T-helper 17 cell (primary cell): Measurements from ENCODE around the gene SHROOM2. TPM values are rescaled to one million over a fixed set of nuclear protein-coding genes. Genes with fewer than 3 reads are reported as not detected.

ENCODE experiments used
- ATAC-seq: fragments of 150-1000 bp; cut with Tn5 transposase; 2 replicates; pipeline ENCODE4 v1.10.0; 2021; ENCODE audit warnings: mild to moderate bottlenecking, moderate library complexity
- DNase-seq, 3 donors: peaks; one replicate each; pipeline versions ENCODE4 v3.0.0 to v3.0.0-alpha.2; 2020 to 2021
- H3K9me3 ChIP-seq: one replicate; pipeline ENCODE4 v1.7.0; 2013; ENCODE audit warnings: low read length, mild to moderate bottlenecking; ENCODE audit not compliant: control insufficient read depth, poor library complexity, severe bottlenecking
- H3K27ac Mint-ChIP-seq: one replicate; pipeline ENCODE4 v1.8.0; 2022; ENCODE audit warnings: mild to moderate bottlenecking, moderate library complexity, mixed read lengths
- H3K27me3 Mint-ChIP-seq: one replicate; pipeline ENCODE4 v1.8.0; 2022; ENCODE audit warnings: mixed read lengths
- H3K36me3 Mint-ChIP-seq: one replicate; pipeline ENCODE4 v1.8.0; 2022; ENCODE audit warnings: low read depth, mixed read lengths
- H3K4me1 Mint-ChIP-seq: one replicate; pipeline ENCODE4 v1.8.0; 2022; ENCODE audit warnings: mild to moderate bottlenecking, mixed read lengths
- H3K4me3 Mint-ChIP-seq: one replicate; pipeline ENCODE4 v1.8.0; 2022; ENCODE audit warnings: mild to moderate bottlenecking, moderate library complexity, mixed read lengths
- total RNA-seq, 4 donors: library from RNA in 2 of 4; stranded (reverse) in 2 of 4; gene quantifications; one replicate each; pipeline ENCODE4 v1.2.3 and lab custom pipeline; 2022 to 2026

The SHROOM2 gene
- total RNA-seq, 2 donors from 2014 or later = not detected

DNA sequence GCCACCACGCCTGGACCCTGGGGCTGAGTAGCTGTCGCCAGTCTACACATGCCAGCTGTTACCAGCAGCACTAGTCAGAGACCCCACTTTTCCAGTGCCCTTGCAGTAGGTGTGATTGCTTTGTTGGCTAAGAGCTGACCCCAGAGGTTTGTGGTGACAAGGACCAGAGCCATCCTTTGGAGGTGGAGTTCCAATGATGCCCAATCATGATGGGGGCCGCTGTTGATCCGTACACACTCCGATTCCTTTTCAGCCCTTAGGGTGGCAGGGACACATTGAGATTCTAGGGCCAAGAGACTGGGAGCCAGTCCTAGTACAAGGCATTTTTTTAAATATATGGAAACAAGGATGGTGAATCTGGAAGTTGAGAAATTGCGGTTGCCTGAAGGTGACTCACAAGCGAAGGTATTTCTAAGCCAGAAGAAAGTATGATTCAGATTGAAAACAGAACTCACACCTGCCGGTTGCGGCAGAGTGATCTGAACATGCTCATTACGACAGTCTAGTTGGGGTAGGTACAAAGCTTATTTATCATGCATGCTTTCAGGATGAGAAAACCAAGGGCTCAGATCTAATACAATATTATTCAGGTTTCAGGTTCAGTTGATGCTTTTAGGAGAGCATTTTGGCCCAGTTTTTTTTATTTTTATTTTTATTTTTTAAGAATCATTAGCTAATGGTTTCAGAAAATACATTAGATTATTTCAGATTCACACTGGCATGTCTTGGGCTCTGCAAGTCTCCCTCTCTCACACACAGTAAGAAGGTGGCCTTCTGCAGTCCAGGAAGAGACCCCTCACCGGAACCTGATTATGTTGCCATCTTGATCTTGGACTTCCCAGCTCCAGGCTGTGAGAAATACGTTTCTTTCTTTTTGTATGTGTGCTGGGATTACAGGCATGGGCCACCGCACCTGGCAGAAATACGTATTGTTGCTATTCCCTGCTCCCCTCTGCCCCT, 43.4 kb downstream of the SHROOM2 start:
- ATAC-seq (no peak), DNase-seq (no peak)

DNA sequence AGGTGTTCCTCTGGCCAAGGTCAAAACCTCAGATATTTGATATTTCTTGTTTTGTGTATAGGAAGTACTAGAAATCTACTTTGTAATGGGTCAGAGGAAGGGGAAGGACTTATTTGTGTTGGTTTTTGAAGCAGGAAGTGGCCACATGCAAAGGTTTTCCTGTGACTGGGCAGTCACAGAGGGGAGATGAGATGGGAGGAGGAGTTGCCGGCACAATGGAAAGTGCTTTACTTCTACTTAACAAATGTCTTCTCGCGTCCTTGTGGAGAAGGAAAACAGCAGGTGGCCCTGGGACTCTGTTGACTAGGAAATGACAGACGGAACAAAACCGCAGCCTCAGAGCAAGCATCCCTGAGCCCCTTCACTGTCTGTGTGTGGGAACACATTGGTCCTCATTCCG, 46.6 kb downstream of the SHROOM2 start:
- ATAC-seq (no peak), DNase-seq (no peak)
- Mint-ChIP-seq H3K4me3 (no peak overlapping the region), H3K27ac (no peak overlapping the region), H3K36me3 (no peaks in the 10 kb centered on the region), H3K27me3 (peaks cover 16% of the 10 kb centered on the region), H3K4me1 (no peaks in the 10 kb centered on the region)
- H3K9me3 ChIP-seq = no peaks in the 10 kb centered on the region

More for the DNA sequence above, 43.4 kb downstream of the SHROOM2 start:
- H3K27ac Mint-ChIP-seq = no peak overlapping the region
- no peaks in the 10 kb centered on the region for H3K36me3 Mint-ChIP-seq
- H3K4me1 Mint-ChIP-seq = no peaks in the 10 kb centered on the region
- H3K27me3 Mint-ChIP-seq = peaks cover 20% of the 10 kb centered on the region
- no peak overlapping the region for H3K4me3 Mint-ChIP-seq
- H3K9me3 ChIP-seq = no peaks in the 10 kb centered on the region

DNA sequence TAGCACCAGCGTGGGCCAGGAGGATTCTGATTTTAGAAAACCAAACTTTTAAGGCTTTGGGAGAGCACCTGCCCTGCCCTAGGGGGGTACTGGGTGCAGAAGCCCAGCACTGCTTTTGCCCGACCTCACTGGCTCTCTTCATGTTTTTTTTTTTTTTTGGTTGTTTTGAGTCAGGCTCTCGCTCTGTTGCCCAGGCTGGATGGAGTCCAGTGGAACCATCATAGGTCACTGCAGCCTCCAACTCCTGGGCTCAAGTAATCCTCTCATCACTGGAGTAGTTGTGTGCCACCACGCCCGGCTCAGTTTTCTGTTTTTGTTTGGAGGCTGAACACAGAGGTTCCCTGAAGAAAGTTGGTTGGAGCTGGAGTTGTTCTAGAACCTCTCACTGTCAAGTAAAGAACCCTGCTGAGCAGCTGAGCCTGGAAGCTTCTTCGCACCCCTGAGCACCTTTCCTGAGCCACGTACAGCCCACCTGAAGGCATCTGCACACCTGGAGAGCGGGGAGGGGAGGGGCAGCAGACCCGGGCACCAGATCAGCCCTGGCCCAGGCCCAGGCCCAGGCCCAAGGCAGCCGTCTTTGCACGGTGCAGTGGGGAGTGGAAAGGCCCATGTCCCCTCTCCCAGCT, 49.5 kb downstream of the SHROOM2 start:
- Mint-ChIP-seq H3K36me3 (no peaks in the 10 kb centered on the region), H3K4me1 (no peaks in the 10 kb centered on the region)
- no peaks in the 10 kb centered on the region for H3K9me3 ChIP-seq

DNA sequence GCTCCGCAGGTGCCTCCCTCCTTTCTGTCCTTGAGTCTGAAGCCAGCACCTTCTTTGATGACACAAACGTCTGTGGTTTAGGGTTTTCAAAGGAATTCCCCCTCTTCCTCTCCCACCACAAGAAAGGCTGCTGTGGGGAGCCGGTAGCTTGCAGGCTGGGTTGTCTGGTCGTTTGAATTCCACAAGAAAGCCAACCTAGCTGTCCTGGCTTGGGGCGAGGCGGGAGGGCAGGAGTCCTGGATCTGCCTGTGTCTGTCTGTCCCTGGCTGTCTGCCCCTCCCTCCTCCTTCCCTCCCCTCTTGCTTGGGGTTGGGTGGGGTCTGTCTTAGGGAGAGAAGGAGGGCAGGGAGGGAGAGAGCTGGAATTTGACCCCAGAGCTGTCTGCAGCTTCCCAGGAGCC, 56.3 kb downstream of the SHROOM2 start:
- ATAC-seq (no peak), DNase-seq (no peak)
- no peak overlapping the region for H3K4me3 Mint-ChIP-seq
- no peaks in the 10 kb centered on the region for H3K36me3 Mint-ChIP-seq
- H3K27me3 Mint-ChIP-seq = peaks cover 8% of the 10 kb centered on the region
- H3K27ac Mint-ChIP-seq = no peak overlapping the region
- H3K9me3 ChIP-seq = no peaks in the 10 kb centered on the region
- peaks cover 3% of the 10 kb centered on the region for H3K4me1 Mint-ChIP-seq

More for the DNA sequence above, 49.5 kb downstream of the SHROOM2 start:
- Mint-ChIP-seq H3K4me3 (no peak overlapping the region), H3K27ac (no peak overlapping the region), H3K27me3 (peaks cover 10% of the 10 kb centered on the region)
- ATAC-seq = no peak
- DNase-seq = no peak

DNA sequence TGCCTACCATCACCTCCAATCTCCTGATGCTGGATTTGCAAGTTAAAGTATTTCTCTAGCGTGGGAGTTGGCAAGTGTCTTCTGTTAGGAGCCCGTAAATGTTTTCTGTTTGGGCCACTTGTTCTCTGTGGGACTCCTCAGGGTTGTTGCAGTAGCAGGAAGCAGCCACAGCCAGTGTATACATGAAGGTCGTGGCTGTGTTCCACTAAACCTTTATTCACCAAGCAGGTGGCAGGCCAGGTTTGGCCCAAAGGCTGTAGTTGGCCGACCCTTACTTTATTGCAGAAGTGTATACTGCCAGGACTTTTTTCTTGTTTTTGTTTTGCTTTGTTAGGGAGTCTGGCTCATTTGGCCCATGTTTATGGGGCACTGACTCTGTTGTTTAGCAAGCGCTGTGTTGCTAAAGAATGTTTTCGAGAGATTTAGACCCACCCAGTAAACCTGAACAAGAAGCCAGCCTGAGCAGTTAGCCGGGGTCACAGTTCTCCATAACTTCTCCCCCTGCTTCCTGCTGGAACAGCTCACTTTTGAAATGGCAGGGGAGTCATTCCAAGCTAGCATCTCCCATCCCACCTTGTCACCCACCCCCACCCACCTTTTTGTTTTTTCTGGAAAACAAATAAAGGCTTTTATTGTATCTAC, 58.8 kb downstream of the SHROOM2 start:
- Mint-ChIP-seq H3K36me3 (no peaks in the 10 kb centered on the region), H3K4me3 (no peak overlapping the region), H3K4me1 (peaks cover 3% of the 10 kb centered on the region), H3K27me3 (peaks cover 8% of the 10 kb centered on the region), H3K27ac (no peak overlapping the region)
- no peaks in the 10 kb centered on the region for H3K9me3 ChIP-seq
- DNase-seq (no peak), ATAC-seq (no peak)

DNA sequence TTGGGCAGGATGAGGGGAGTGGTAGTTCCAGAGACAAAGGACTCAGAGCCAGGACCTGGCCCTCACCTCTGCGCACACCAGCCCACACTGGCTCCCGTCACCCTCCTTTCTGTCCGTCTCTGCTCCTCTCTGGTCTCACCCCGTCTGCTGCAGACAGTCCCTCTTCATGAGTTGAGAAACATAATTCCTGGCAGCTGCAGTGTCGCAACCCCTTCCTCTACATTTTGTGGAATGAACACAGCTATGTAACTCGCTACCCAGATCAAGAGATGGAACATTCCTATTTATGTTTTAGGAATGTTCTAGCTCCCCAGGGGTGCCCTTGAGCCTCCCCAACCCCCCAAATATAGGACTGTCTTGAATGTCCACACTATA, 59.3 kb downstream of the SHROOM2 start:
- DNase-seq (no peak), ATAC-seq (no peak)
- Mint-ChIP-seq H3K4me3 (no peak overlapping the region), H3K4me1 (peaks cover 3% of the 10 kb centered on the region), H3K27me3 (peaks cover 8% of the 10 kb centered on the region), H3K27ac (no peak overlapping the region), H3K36me3 (no peaks in the 10 kb centered on the region)
- H3K9me3 ChIP-seq = no peaks in the 10 kb centered on the region

DNA sequence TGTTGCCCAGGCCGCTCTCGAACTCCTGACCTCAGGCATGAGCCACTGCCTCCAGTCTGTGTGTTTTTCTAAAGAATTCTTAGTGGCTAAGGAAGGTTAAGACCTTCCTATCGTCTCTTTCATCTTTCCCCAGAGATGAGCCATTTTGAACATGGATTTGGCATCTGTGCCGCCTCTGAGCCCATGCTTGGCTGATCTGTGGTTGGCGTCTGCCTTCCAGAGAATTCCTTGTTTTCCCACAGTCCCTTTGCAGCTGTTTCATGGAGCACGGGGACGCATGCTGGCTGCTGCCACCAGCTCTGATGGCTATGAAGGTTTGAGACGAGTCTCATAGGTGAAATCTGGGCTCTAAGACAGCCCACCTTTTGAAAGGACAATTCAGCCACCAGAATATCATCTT, 60.4 kb downstream of the SHROOM2 start:
- Mint-ChIP-seq H3K4me3 (no peak overlapping the region), H3K27ac (no peak overlapping the region), H3K4me1 (peaks cover 3% of the 10 kb centered on the region), H3K36me3 (no peaks in the 10 kb centered on the region), H3K27me3 (peaks cover 8% of the 10 kb centered on the region)
- DNase-seq = no peak
- no peak for ATAC-seq
- H3K9me3 ChIP-seq = no peaks in the 10 kb centered on the region

DNA sequence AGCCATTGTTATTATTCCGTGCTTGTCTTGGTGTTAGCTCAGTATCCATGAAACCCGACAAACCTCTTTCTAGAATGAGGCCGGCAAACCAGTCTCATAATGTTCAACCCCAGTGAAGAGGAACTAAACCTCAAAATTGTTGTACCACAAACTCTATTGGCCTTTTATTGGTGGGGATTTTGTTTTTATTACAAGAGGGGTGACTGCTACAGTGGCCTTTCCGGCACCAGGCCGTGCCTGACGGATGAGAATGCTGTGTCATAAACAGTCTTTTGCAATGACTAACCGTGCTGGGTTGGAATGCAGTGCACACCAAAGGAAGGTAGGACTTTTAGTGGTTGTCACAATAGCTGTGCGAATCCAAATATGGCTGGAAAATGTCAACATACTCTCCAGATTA, 60.8 kb downstream of the SHROOM2 start:
- H3K4me3 Mint-ChIP-seq = no peak overlapping the region
- DNase-seq (no peak), ATAC-seq (no peak)
- peaks cover 3% of the 10 kb centered on the region for H3K4me1 Mint-ChIP-seq
- H3K27me3 Mint-ChIP-seq = peaks cover 8% of the 10 kb centered on the region
- H3K36me3 Mint-ChIP-seq = no peaks in the 10 kb centered on the region
- no peak overlapping the region for H3K27ac Mint-ChIP-seq
- no peaks in the 10 kb centered on the region for H3K9me3 ChIP-seq

DNA sequence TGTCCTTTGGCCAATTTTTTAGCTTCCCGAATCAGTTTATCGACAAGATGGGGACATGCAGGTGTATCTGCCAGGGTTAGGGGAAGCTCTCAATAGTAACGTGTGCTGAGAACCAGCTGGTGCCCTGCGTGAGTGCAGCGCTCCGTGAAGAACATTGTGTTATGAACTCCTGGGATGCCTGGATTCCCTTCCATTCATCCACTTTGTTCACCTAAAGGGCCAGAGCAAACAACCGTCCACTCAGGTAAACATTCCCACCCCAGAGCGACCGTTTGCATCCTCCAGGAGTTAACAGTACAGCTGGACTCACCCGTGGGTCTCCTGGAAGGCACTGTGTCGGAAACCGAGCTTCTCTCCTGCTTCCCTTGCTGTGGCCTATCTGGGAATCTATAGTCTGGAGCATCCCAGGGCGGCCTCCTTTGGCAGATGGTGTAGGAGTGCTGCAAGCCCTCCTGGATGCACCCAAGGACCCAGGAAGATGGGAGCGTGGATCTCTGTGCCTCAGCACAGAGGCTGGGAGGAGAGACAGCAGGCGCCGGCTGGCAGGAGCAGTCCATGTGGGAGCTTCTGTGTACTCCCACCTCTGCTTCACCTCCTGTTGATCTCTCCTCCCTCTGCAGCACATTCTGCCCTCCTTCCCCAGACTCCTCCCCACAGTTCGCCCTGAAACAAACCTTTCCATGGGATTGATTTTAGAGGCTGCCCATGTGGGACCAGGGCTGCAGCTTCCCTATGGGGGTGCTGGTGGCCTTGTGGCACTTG, 62.7 kb downstream of the SHROOM2 start:
- H3K27ac Mint-ChIP-seq = no peak overlapping the region
- peaks cover 15% of the 10 kb centered on the region for H3K27me3 Mint-ChIP-seq
- no peak for ATAC-seq
- no peaks in the 10 kb centered on the region for H3K4me1 Mint-ChIP-seq
- no peaks in the 10 kb centered on the region for H3K9me3 ChIP-seq
- no peak for DNase-seq
- H3K36me3 Mint-ChIP-seq = no peaks in the 10 kb centered on the region
- no peak overlapping the region for H3K4me3 Mint-ChIP-seq

DNA sequence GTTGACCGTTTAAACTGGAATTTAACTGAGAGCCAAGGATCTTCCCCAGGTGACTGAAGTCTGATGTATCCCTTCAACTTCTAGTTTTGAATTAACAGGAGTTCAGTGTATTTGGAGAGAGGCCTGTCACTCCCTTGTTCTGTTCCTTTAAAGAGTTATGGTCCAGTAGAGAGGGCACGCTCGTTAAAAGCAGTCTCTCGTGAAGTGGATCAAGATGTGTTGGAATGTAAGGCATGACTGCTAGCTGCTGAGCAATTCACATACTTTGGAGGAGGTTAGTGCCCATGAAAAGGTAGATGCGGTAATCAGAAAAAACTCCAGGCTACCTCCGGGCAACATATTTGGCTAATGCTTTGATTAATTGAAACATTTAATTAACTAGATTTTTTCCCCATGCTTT, 65.7 kb downstream of the SHROOM2 start:
- Mint-ChIP-seq H3K27me3 (peaks cover 13% of the 10 kb centered on the region), H3K27ac (no peak overlapping the region), H3K4me1 (no peaks in the 10 kb centered on the region), H3K36me3 (no peaks in the 10 kb centered on the region), H3K4me3 (no peak overlapping the region)
- ATAC-seq (no peak), DNase-seq (no peak)
- H3K9me3 ChIP-seq = no peaks in the 10 kb centered on the region

DNA sequence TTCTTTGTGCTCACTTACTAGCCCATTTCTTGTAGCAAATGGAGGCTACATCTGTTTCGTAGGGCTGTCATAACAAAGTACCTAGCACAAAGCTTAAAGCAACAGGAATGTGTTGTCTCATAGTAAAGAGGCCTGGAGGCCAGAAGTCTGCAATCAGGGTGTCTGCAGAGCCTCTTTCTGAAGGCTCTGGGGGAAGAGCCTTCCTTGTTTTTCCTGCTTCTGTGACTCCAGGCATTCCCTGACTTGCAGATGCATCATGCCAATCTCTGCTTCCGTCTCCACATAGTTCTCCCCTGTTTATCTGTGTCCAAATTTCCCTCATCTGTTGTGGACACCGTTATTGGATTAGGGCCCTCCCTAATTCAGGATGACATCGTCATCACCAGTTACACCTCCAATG, 67.1 kb downstream of the SHROOM2 start:
- ATAC-seq (no peak), DNase-seq (no peak)
- H3K9me3 ChIP-seq = no peaks in the 10 kb centered on the region
- no peak overlapping the region for H3K27ac Mint-ChIP-seq
- no peaks in the 10 kb centered on the region for H3K36me3 Mint-ChIP-seq
- H3K4me3 Mint-ChIP-seq = no peak overlapping the region
- H3K4me1 Mint-ChIP-seq = no peaks in the 10 kb centered on the region
- peaks cover 8% of the 10 kb centered on the region for H3K27me3 Mint-ChIP-seq

DNA sequence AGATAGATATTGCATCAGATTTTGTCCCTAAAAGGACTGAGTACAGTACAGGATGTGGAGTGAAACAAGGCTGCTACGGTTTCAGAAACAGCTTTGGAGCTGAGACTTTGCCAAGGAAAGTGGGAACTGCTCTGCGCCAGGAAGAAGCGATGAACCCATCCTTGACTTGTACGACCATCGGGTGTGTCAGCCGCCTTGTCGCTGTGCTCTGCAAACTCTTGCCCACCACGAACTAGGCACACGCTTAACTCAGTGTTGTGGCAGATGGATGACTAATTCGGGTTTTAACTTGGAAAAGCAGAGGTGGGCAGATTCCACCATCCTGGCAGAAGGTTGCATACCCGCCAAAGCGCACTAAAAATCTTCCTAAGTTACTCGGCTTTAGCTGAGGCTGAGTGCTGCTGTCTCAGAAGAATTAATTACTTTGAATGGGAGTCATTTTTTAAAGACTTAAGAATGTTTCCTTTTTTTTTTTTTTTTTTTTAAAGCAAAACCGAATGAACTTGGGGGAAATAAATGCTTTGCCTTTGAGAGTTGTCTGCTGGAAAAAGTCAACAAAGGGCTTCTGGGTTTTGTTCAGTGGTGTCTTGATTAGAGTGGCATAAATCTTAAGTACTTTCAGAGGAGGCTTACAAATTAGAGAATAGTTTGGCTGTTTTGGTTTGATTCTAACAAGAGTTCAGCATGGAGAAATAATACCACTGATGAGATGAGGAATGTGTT, 69.5 kb downstream of the SHROOM2 start:
- no peak overlapping the region for H3K27ac Mint-ChIP-seq
- H3K4me1 Mint-ChIP-seq = peaks cover 3% of the 10 kb centered on the region
- DNase-seq (no peak), ATAC-seq (no peak)
- peaks cover 8% of the 10 kb centered on the region for H3K27me3 Mint-ChIP-seq
- no peaks in the 10 kb centered on the region for H3K36me3 Mint-ChIP-seq
- no peaks in the 10 kb centered on the region for H3K9me3 ChIP-seq
- H3K4me3 Mint-ChIP-seq = no peak overlapping the region
